Measurements from ENCODE around the gene KDM2A.

KDM2A gene

DNA sequence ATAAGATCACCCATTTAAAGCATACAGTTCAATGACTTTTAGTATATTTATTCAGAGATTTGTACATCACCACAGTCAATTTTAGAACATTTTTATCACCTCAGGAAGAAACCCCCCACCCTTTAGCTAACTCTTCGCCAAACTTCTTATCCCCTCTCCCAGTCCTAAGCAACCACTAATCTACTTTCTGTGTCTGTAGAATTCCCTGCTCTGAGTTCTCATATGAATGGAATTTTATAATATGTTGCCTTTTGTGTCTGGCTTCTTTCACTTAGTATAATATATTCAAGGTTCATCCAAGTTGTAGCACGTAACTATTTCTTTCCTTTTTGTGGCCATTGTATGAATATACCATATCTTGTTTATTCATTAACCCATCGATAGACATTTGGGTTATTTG, 173.6 kb downstream of the KDM2A start:
- Histone ChIP-seq H3K4me3 (ENCODE audit: low read length, poor library complexity, severe bottlenecking) (no peak overlapping the region), H2AFZ (ENCODE audit: low read length) (no peak overlapping the region), H3K27me3 (ENCODE audit: insufficient read depth, low read length, poor library complexity, severe bottlenecking) (no peaks in the 10 kb centered on the region), H3K4me1 (ENCODE audit: insufficient read depth, low read length, poor library complexity, severe bottlenecking) (peaks cover 30% of the 10 kb centered on the region), H3K36me3 (ENCODE audit: insufficient read depth, low read length) (peaks cover 18% of the 10 kb centered on the region), H4K20me1 (ENCODE audit: insufficient read depth, low read length, poor library complexity, severe bottlenecking) (peaks cover 30% of the 10 kb centered on the region), H3F3A (ENCODE audit: low read depth) (peaks cover 3% of the 10 kb centered on the region), H3K9me2 (replicated peaks; ENCODE audit: low read depth, low read length) (no peaks in the 10 kb centered on the region), H3K79me2 (ENCODE audit: insufficient read depth, low read length) (peaks cover 69% of the 10 kb centered on the region), H3K9me3 (ENCODE audit: insufficient read depth, low read depth, low read length) (peaks cover 6% of the 10 kb centered on the region), H3K9ac (ENCODE audit: low read depth, low read length, poor library complexity, severe bottlenecking) (no peak overlapping the region), H3K4me2 (ENCODE audit: low read depth, low read length, poor library complexity, severe bottlenecking) (peak overlapping the region; percentile 21)
- TF ChIP-seq EZH2phosphoT487 (IDR thresholded peaks at IDR 0.05; ENCODE audit: borderline replicate concordance) = no peak
- TF ChIP-seq, protein P1, sequence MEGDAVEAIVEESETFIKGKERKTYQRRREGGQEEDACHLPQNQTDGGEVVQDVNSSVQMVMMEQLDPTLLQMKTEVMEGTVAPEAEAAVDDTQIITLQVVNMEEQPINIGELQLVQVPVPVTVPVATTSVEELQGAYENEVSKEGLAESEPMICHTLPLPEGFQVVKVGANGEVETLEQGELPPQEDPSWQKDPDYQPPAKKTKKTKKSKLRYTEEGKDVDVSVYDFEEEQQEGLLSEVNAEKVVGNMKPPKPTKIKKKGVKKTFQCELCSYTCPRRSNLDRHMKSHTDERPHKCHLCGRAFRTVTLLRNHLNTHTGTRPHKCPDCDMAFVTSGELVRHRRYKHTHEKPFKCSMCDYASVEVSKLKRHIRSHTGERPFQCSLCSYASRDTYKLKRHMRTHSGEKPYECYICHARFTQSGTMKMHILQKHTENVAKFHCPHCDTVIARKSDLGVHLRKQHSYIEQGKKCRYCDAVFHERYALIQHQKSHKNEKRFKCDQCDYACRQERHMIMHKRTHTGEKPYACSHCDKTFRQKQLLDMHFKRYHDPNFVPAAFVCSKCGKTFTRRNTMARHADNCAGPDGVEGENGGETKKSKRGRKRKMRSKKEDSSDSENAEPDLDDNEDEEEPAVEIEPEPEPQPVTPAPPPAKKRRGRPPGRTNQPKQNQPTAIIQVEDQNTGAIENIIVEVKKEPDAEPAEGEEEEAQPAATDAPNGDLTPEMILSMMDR (conservative IDR thresholded peaks at IDR 0.05; ENCODE audit: low read length) = no peak

DNA sequence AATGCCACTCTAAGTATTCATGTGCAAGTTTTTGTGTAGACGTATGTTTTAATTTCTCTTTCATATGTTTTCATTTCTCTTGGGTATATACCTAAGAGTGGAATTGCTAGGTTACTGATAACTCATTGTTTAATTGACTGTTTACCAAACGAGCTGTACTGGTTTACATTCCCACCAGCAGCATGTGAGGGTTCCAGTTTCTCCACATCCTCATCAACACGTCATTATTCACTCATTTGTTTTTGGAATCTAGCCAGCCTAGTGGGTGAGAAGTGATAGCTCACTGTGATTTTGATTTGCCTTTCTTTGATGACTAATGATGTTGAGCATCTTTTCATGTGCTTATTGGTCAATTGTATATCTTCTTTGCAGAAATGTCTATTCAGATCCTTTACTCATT, 174.0 kb downstream of the KDM2A start:
- no peaks in the 10 kb centered on the region for H3K9me2 ChIP-seq (replicated peaks; ENCODE audit: low read depth, low read length)
- no peaks in the 10 kb centered on the region for H3K27me3 ChIP-seq (ENCODE audit: insufficient read depth, low read length, poor library complexity, severe bottlenecking)
- H4K20me1 ChIP-seq (ENCODE audit: insufficient read depth, low read length, poor library complexity, severe bottlenecking) = peaks cover 30% of the 10 kb centered on the region
- peaks cover 26% of the 10 kb centered on the region for H3K4me1 ChIP-seq (ENCODE audit: insufficient read depth, low read length, poor library complexity, severe bottlenecking)
- H3K9ac ChIP-seq (ENCODE audit: low read depth, low read length, poor library complexity, severe bottlenecking) = no peak overlapping the region
- H3K9me3 ChIP-seq (ENCODE audit: insufficient read depth, low read depth, low read length) = peaks cover 6% of the 10 kb centered on the region
- TF ChIP-seq EZH2phosphoT487 (IDR thresholded peaks at IDR 0.05; ENCODE audit: borderline replicate concordance) = no peak
- TF ChIP-seq, protein P1 (conservative IDR thresholded peaks at IDR 0.05; ENCODE audit: low read length) = no peak
- peaks cover 3% of the 10 kb centered on the region for H3F3A ChIP-seq (ENCODE audit: low read depth)
- H3K79me2 ChIP-seq (ENCODE audit: insufficient read depth, low read length) = peaks cover 69% of the 10 kb centered on the region
- peak overlapping the region; percentile 21 for H3K4me2 ChIP-seq (ENCODE audit: low read depth, low read length, poor library complexity, severe bottlenecking)
- peaks cover 18% of the 10 kb centered on the region for H3K36me3 ChIP-seq (ENCODE audit: insufficient read depth, low read length)
- no peak overlapping the region for H2AFZ ChIP-seq (ENCODE audit: low read length)
- H3K4me3 ChIP-seq (ENCODE audit: low read length, poor library complexity, severe bottlenecking) = no peak overlapping the region

DNA sequence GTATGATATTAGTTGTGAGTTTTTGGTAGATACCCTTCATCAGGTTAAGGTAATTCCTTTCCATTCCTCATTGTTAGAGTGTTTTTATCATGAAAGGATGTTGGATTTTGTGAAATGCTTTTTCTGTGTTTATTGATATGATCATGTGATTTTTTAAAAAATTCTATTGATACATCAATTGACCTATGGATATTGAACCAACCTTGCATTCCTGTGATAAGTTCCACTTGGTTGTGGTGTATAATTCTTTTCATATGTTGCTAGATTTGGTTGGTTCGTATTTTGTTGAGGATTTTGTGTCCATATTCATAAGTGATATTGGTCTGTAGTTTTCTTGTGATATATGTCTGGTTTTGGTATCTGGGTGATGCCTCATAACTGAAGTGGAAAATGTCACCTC, 176.8 kb downstream of the KDM2A start:
- Histone ChIP-seq H3K9me2 (replicated peaks; ENCODE audit: low read depth, low read length) (no peaks in the 10 kb centered on the region), H3K79me2 (ENCODE audit: insufficient read depth, low read length) (peaks cover 55% of the 10 kb centered on the region), H4K20me1 (ENCODE audit: insufficient read depth, low read length, poor library complexity, severe bottlenecking) (peaks cover 17% of the 10 kb centered on the region), H3K9me3 (ENCODE audit: insufficient read depth, low read depth, low read length) (peaks cover 6% of the 10 kb centered on the region), H3K4me1 (ENCODE audit: insufficient read depth, low read length, poor library complexity, severe bottlenecking) (peaks cover 15% of the 10 kb centered on the region), H3K4me3 (ENCODE audit: low read length, poor library complexity, severe bottlenecking) (no peak overlapping the region), H3K4me2 (ENCODE audit: low read depth, low read length, poor library complexity, severe bottlenecking) (no peak overlapping the region), H3F3A (ENCODE audit: low read depth) (no peaks in the 10 kb centered on the region), H3K27me3 (ENCODE audit: insufficient read depth, low read length, poor library complexity, severe bottlenecking) (no peaks in the 10 kb centered on the region), H3K9ac (ENCODE audit: low read depth, low read length, poor library complexity, severe bottlenecking) (no peak overlapping the region), H2AFZ (ENCODE audit: low read length) (no peak overlapping the region), H3K36me3 (ENCODE audit: insufficient read depth, low read length) (peaks cover 42% of the 10 kb centered on the region)
- no peak for TF ChIP-seq EZH2phosphoT487 (IDR thresholded peaks at IDR 0.05; ENCODE audit: borderline replicate concordance)
- TF ChIP-seq, protein P1 (conservative IDR thresholded peaks at IDR 0.05; ENCODE audit: low read length) = no peak
